SU-DHL-6 (cell line): ENCODE data around the gene SMOC2.

Source experiments
- H2AFZ ChIP-seq: fragments of 200-600 bp; sonication (generic); 2 replicates; pipeline ENCODE4 v1.6.1; 2014; ENCODE audit warnings: low read depth, mild to moderate bottlenecking, moderate library complexity, mixed read lengths, antibody characterized with exemption, low read length; ENCODE audit not compliant: severe bottlenecking
- H3F3A ChIP-seq: fragments of 200-600 bp; shearing (Covaris generic); 2 replicates; pipeline ENCODE4 v1.6.0; 2016; ENCODE audit warnings: antibody characterized with exemption, mild to moderate bottlenecking; ENCODE audit not compliant: insufficient read depth
- H3K27ac ChIP-seq: fragments of 200-600 bp; sonication (generic); 2 replicates; pipeline ENCODE4 v1.5.1; 2016; ENCODE audit warnings: low read depth, mild to moderate bottlenecking, low read length, moderate library complexity, mixed read lengths
- H3K27me3 ChIP-seq: fragments of 200-600 bp; sonication (generic), shearing (Covaris generic); 2 replicates; pipeline ENCODE4 v1.6.0; 2014; ENCODE audit warnings: mild to moderate bottlenecking, low read length
- H3K36me3 ChIP-seq: fragments of 200-600 bp; sonication (generic); 2 replicates; pipeline ENCODE4 v1.6.1; 2014; ENCODE audit warnings: mild to moderate bottlenecking, low read length, mixed read lengths
- H3K4me2 ChIP-seq: fragments of 300-600, 200-600 bp; shearing (Covaris generic), sonication (generic); 2 replicates; pipeline ENCODE4 v1.6.0; 2014; ENCODE audit warnings: low read length, low read depth, mild to moderate bottlenecking; ENCODE audit not compliant: poor library complexity, severe bottlenecking
- H3K4me3 ChIP-seq: fragments of 200-600 bp; sonication (generic); 2 replicates; pipeline ENCODE4 v1.5.1; 2014; ENCODE audit warnings: antibody characterized with exemption, low read length, mild to moderate bottlenecking, mixed read lengths; ENCODE audit not compliant: insufficient read depth, poor library complexity, severe bottlenecking
- H3K79me2 ChIP-seq: fragments of 200-600 bp; sonication (generic); 2 replicates; pipeline ENCODE4 v1.6.1; 2014; ENCODE audit warnings: mild to moderate bottlenecking, low read length, moderate library complexity; ENCODE audit not compliant: insufficient read depth
- H3K9ac ChIP-seq: fragments of 200-600 bp; sonication (generic); 2 replicates; pipeline ENCODE4 v1.7.0; 2014; ENCODE audit warnings: mild to moderate bottlenecking, low read length
- H3K9me2 ChIP-seq: fragments of 200-600 bp; sonication (generic); replicated peaks from 2 replicates; pipeline ENCODE4 v1.6.1; 2014; ENCODE audit warnings: low read length; ENCODE audit not compliant: insufficient read depth
- H3K9me3 ChIP-seq: fragments of 200-600 bp; sonication (generic); 2 replicates; pipeline ENCODE4 v1.6.1; 2014; ENCODE audit warnings: low read length, mixed read lengths; ENCODE audit not compliant: insufficient read depth
- H4K20me1 ChIP-seq: fragments of 200-600 bp; sonication (generic); 2 replicates; pipeline ENCODE4 v1.6.1; 2014; ENCODE audit warnings: low read depth, mild to moderate bottlenecking, antibody characterized with exemption, low read length, moderate library complexity, mixed read lengths
- CTCF ChIP-seq: fragments of 200-600 bp; sonication (generic); IDR thresholded peaks from one replicate; pipeline ENCODE4 v1.5.1; 2017; ENCODE audit warnings: antibody characterized with exemption, mild to moderate bottlenecking, low read length, moderate library complexity; ENCODE audit not compliant: insufficient read depth, poor library complexity, severe bottlenecking
- EZH2phosphoT487 ChIP-seq: fragments of 200-600 bp; sonication (generic), shearing (Covaris generic); conservative IDR thresholded peaks from 2 replicates; pipeline ENCODE4 v1.6.1; 2018; ENCODE audit warnings: mild to moderate bottlenecking, antibody characterized with exemption, low read length, moderate library complexity, mixed read lengths

The SMOC2 gene

DNA sequence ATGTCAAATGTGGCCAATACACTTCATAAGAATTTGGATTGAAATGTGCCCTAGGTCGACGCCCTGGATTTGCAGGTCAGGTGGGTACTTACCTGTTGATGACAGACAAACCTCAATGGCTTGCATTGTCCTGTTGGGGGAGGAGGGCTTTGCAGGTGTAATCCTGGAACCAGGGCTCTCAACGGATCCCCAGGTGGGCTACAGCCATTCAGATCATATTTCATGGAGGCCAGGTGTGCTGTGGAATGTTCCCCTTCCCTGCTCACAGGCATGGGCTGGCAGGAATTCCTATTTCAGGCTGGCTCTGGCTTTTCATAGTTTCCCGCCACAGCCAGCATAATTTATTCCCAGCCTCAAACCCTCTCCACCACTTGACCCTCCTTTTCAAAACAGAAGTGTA, 254.7 kb downstream of the SMOC2 start:
- no peaks in the 10 kb centered on the region for H3K9me2 ChIP-seq
- no peak overlapping the region for H3K4me3 ChIP-seq
- no peaks in the 10 kb centered on the region for H3F3A ChIP-seq
- no peaks in the 10 kb centered on the region for H4K20me1 ChIP-seq
- no peak overlapping the region for H3K9ac ChIP-seq
- no peaks in the 10 kb centered on the region for H3K27me3 ChIP-seq
- H3K4me2 ChIP-seq: no peak overlapping the region
- no peaks in the 10 kb centered on the region for H3K79me2 ChIP-seq
- no peaks in the 10 kb centered on the region for H3K9me3 ChIP-seq
- TF ChIP-seq CTCF: no peak
- TF ChIP-seq EZH2phosphoT487: no peak
- H3K36me3 ChIP-seq: no peaks in the 10 kb centered on the region
- H2AFZ ChIP-seq: no peak overlapping the region
- no peak overlapping the region for H3K27ac ChIP-seq

GRCh38 chr6:168698923-168699322, 257.9 kb downstream of the SMOC2 start:
- Histone ChIP-seq H3K9me3 (no peaks in the 10 kb centered on the region), H3K36me3 (no peaks in the 10 kb centered on the region), H3K4me2 (no peak overlapping the region), H3K79me2 (no peaks in the 10 kb centered on the region), H3K4me3 (no peak overlapping the region), H3F3A (no peaks in the 10 kb centered on the region), H4K20me1 (no peaks in the 10 kb centered on the region), H2AFZ (no peak overlapping the region), H3K9me2 (no peaks in the 10 kb centered on the region), H3K27me3 (no peaks in the 10 kb centered on the region), H3K27ac (no peak overlapping the region), H3K9ac (no peak overlapping the region)
- TF ChIP-seq CTCF (no peak), EZH2phosphoT487 (no peak)

- TF ChIP-seq CTCF (no peak), EZH2phosphoT487 (no peak)
- Histone ChIP-seq H4K20me1 (no peaks in the 10 kb centered on the region), H3K4me3 (no peak overlapping the region), H3K9ac (no peak overlapping the region), H3K9me2 (no peaks in the 10 kb centered on the region), H3F3A (no peaks in the 10 kb centered on the region), H3K36me3 (no peaks in the 10 kb centered on the region), H3K9me3 (no peaks in the 10 kb centered on the region), H2AFZ (no peak overlapping the region), H3K79me2 (no peaks in the 10 kb centered on the region), H3K27ac (no peak overlapping the region), H3K4me2 (no peak overlapping the region), H3K27me3 (no peaks in the 10 kb centered on the region)
These were observed 258.8 kb downstream of the SMOC2 start for GRCh38 chr6:168699631-168700295.
